ENCODE data around the gene FYB2. TPM values are rescaled to one million over a fixed set of nuclear protein-coding genes. Genes with fewer than 3 reads are reported as not detected.

FYB2 gene
- polyA plus RNA-seq, 1 experiment = not detected

GRCh38 chr1:56844545-56845136 lies 25.4 kb upstream of the FYB2 start:
- Histone ChIP-seq H3K36me3 (ENCODE audit: control insufficient read depth, insufficient read depth, low read length) (no peaks in the 10 kb centered on the region), H3K4me3 (ENCODE audit: low read depth, low read length) (no peak overlapping the region), H3K27me3 (ENCODE audit: control insufficient read depth, insufficient read depth, low read length) (no peaks in the 10 kb centered on the region)
- POLR2A ChIA-PET = no interaction called here
- no peak for DNase-seq (ENCODE audit: low read depth)
- no peak for TF ChIP-seq CTCF (IDR thresholded peaks at IDR 0.05; ENCODE audit: insufficient read depth, low read depth, low read length)
- CTCF ChIA-PET = no interaction called here

- no peaks in the 10 kb centered on the region for H3K27me3 ChIP-seq (ENCODE audit: control insufficient read depth, insufficient read depth, low read length)
- no peak overlapping the region for H3K4me3 ChIP-seq (ENCODE audit: low read depth, low read length)
- no peak for DNase-seq (ENCODE audit: low read depth)
- ChIA-PET POLR2A (no interaction called here), CTCF (interaction anchor here (0.9 kb wide), 1 partner anchor 12 kb away, joined by 3 read pairs; no protein-coding TSS in a partner anchor)
- no peak for TF ChIP-seq CTCF (IDR thresholded peaks at IDR 0.05; ENCODE audit: insufficient read depth, low read depth, low read length)
- H3K36me3 ChIP-seq (ENCODE audit: control insufficient read depth, insufficient read depth, low read length) = no peaks in the 10 kb centered on the region
Measured at GRCh38 chr1:56843544-56843943, 24.3 kb upstream of the FYB2 start.

GRCh38 chr1:56838759-56839158 lies 19.6 kb upstream of the FYB2 start:
- no peak for DNase-seq (ENCODE audit: low read depth)
- POLR2A ChIA-PET = no interaction called here
- Histone ChIP-seq H3K36me3 (ENCODE audit: control insufficient read depth, insufficient read depth, low read length) (no peaks in the 10 kb centered on the region), H3K4me3 (ENCODE audit: low read depth, low read length) (no peak overlapping the region), H3K27me3 (ENCODE audit: control insufficient read depth, insufficient read depth, low read length) (no peaks in the 10 kb centered on the region)
- CTCF ChIA-PET = interaction anchor here (0.7 to 0.9 kb wide), 3 partner anchors 18 to 556 kb away, joined by 3 read pairs; no protein-coding TSS in a partner anchor
- TF ChIP-seq CTCF (IDR thresholded peaks at IDR 0.05; ENCODE audit: insufficient read depth, low read depth, low read length) = no peak

GRCh38 chr1:56837244-56837939 lies 18.2 kb upstream of the FYB2 start:
- no peak for TF ChIP-seq CTCF (IDR thresholded peaks at IDR 0.05; ENCODE audit: insufficient read depth, low read depth, low read length)
- DNase-seq (ENCODE audit: low read depth) = no peak
- CTCF ChIA-PET = interaction anchor here (1.0 kb wide), 1 partner anchor 1211 kb away, joined by 3 read pairs; no protein-coding TSS in a partner anchor
- Histone ChIP-seq H3K27me3 (ENCODE audit: control insufficient read depth, insufficient read depth, low read length) (no peaks in the 10 kb centered on the region), H3K36me3 (ENCODE audit: control insufficient read depth, insufficient read depth, low read length) (no peaks in the 10 kb centered on the region), H3K4me3 (ENCODE audit: low read depth, low read length) (no peak overlapping the region)
- POLR2A ChIA-PET = no interaction called here

GRCh38 chr1:56836359-56836758 lies 17.2 kb upstream of the FYB2 start:
- no peaks in the 10 kb centered on the region for H3K36me3 ChIP-seq (ENCODE audit: control insufficient read depth, insufficient read depth, low read length)
- no peak for DNase-seq (ENCODE audit: low read depth)
- H3K27me3 ChIP-seq (ENCODE audit: control insufficient read depth, insufficient read depth, low read length) = no peaks in the 10 kb centered on the region
- ChIA-PET CTCF (interaction anchor here (1.0 kb wide), 2 partner anchors 15 to 1212 kb away, joined by 3 read pairs; no protein-coding TSS in a partner anchor), POLR2A (no interaction called here)
- TF ChIP-seq CTCF (IDR thresholded peaks at IDR 0.05; ENCODE audit: insufficient read depth, low read depth, low read length) = no peak
- no peak overlapping the region for H3K4me3 ChIP-seq (ENCODE audit: low read depth, low read length)
